Measurements from ENCODE around the gene CABLES1.
"Not testable (repeated sequence)": the region's sequence is repeated elsewhere in the genome, so short reads cannot be mapped to it uniquely, and the experiment has no call there.

Gene CABLES1

GRCh38 chr18:23249348-23249747, 114.1 kb downstream of the CABLES1 start:
- H3K27ac ChIP-seq: peak overlapping the region in 6 of 21 experiments; percentile 1 to 78 (median 44)
- H3K4me3 ChIP-seq: no peak overlapping the region

DNA sequence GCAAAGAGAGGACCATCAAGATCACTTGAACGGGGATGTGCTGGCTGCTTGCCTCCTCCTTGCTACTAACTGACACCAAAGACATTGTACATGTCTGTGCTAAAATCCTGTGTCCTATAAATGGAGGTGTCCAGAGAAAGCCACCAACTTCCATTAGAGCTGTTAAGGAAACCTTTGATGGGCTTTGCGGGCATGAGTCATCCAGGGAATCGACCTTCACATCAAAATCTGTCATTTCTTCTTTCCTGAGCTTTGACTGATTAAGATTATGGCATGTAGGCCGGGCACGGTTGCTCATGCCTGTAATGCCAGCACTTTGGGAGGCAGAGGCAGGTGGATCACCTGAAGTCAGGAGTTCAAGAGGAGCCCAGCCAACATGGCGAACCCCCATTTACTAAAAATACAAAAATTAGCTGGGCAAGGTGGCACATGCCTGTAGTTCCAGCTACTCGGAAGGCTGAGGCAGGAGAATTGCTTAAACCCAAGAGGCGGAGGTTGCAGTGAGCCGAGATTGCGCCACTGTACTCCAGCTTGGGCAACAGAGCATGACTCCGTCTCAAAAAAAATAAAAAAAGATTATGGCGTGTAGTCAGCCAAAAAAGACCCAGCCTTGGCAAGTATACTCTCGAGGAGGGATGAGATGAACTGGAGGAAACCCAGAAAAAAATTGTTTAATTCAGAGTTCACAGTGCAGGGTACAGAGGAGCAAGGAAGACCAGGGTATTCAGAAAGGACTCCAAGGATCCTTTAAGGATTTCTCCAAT, 115.8 kb downstream of the CABLES1 start:
- Histone ChIP-seq H3K4me3 (no peak overlapping the region), H3K27ac (peak overlapping the region in 11 of 21 experiments; percentile 7 to 78 (median 54))

- Histone ChIP-seq H3K4me3 (no peak overlapping the region), H3K27ac (no peak overlapping the region)
These were observed 118.3 kb downstream of the CABLES1 start for GRCh38 chr18:23253630-23254029.

DNA sequence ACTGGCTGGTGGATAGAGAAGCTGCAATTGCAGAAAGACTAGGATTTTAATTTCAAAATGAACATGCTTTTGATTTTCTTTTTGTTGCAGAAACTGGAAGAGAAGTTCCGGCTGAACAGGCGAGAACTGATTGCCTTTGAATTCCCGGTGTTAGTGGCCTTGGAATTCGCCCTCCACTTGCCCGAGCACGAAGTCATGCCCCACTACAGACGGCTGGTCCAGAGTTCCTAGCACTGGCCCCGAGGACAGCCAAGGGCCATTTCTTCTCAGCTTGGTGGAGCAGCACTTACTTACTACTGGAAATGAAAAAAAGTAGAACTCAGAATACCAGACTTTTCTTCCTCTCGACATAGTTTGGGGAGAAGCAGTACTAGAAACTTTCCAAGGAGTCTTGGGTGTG, 121.9 kb downstream of the CABLES1 start:
- Histone ChIP-seq H3K27ac (peak overlapping the region in 1 of 21 experiments; percentile 18), H3K4me3 (no peak overlapping the region)

DNA sequence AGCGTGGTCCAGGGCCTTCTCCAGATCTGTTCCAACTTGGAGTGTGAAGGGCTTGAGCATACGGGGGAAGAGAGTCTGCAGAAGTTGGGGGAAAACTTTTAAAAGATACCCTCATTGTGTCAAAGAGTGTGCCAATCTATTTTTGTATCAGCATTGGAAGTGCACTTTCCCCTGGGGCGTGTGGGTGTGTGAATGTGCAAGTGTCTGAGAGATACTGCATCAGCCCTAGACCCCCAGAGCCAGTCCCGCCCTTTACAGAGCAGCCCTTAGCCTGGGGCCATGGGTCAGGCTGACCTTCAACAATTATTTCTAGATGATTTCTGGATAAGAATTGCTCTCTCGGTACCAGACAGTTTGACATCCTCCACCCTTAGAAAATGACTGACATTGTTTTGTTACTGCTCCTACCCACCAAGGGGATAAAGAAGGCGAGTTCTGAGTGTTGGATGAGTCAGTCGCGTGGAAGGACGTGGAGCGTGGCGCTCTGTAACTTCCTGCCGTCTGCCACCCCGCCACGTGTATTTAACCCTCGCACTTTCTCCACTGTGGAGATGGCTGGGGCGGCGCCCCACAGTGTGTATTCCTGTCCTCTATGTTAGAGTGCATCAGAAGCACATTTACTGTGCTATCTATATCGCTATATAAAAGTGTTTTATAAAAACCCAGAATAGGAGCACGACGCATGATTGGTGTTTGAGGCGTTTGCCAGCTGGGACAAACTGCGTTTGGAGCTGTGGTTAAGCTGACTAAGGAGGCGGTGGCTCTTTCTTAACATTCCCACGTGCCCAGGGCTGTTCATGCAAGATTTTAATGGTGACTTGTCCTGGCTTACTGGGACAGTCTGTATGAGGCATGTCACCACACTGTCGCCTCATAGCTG, 122.6 kb downstream of the CABLES1 start:
- Histone ChIP-seq H3K4me3 (no peak overlapping the region), H3K27ac (peak overlapping the region in 4 of 21 experiments; percentile 10 to 46 (median 18))

GRCh38 chr18:23258566-23259469, 123.5 kb downstream of the CABLES1 start:
- Histone ChIP-seq H3K27ac (peak overlapping the region in 9 of 21 experiments; percentile 6 to 88 (median 75)), H3K4me3 (no peak overlapping the region)

DNA sequence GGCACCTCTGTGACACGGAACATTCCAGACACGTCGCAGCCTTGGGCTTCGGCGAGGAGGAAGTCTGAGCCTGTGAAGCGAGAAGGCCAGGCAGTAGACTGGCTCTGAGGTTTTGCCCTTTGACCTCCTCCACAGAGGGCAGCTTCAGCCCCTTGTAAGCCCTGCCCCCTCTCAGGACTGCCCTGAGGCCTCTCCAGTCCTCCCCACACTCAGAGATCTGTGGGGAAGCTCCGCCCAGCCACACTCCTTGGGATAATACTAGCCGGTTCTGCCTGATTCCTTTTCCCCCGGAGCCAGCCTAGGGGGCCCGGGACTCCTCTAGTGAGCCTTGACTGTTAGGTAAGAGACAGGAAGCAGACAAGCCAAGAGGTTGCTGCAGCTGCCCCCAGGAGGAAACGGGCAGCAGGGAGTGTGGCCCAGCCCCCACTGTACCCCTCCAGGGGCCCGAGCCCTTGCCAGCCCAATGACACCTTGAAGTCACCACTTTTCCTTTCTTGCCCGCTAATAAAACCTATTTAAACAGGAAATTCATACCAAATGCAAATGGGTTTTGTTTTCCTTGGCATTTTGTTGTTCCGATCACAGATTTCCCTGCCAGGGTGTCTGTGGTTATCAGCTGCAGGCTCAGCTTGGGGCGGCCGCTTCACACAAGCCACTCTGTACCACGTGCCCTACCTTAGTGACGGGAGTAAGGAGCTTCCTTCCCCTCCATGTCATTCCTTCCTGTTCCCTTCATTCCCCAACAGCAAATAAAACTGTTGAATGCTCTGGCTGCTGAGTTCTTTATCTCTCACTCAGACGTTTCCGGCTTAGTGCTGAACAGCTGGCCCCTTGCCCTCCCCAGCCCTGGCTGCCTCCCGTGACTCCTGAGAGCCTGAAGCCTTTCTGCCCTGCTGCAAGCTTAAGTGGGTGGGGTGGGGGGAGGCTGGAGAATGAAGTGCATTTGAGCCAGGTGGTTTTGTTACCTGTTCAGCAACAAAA, 124.7 kb downstream of the CABLES1 start:
- Histone ChIP-seq H3K4me3 (peak overlapping the region in 3 of 7 experiments; percentile 10 to 16 (median 11)), H3K27ac (peak overlapping the region in 20 of 21 experiments; percentile 20 to 88 (median 76))

- no peak overlapping the region for H3K4me3 ChIP-seq
- peak overlapping the region in 13 of 21 experiments; percentile 7 to 88 (median 77) for H3K27ac ChIP-seq
These were observed 125.8 kb downstream of the CABLES1 start for GRCh38 chr18:23260926-23261590.

DNA sequence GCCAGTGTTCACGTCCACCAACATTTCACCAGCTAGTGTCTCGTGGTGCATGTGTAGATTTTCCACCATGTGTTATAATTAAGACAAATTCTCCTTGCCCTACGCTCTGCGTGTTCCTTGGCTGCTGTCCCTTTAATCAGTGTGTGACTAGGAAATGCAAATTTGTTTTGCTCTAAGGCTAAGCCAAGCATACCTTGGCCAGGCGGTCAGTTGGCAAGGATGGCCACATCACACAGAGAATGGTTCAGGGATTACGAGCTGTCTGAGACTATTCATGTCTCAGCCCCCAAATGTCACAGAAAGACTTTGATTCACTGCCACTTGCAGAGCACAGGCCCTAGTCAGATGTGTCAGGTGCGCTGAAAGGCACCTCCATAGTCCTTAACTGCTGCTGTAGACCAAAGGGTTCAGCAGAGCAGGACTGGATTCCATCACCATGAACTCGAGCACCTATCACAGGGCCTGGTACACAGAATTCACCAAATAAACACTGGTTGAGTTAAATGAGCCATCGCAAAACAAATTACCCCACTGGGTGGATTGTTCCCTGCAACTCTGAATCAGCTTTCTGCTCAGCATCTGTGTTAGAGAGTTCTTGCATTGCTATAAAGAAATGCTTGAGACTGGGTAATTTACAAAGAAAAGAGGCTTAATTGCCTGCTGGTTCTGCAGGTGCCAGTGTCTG, 128.4 kb downstream of the CABLES1 start:
- H3K4me3 ChIP-seq: no peak overlapping the region
- no peak overlapping the region for H3K27ac ChIP-seq

DNA sequence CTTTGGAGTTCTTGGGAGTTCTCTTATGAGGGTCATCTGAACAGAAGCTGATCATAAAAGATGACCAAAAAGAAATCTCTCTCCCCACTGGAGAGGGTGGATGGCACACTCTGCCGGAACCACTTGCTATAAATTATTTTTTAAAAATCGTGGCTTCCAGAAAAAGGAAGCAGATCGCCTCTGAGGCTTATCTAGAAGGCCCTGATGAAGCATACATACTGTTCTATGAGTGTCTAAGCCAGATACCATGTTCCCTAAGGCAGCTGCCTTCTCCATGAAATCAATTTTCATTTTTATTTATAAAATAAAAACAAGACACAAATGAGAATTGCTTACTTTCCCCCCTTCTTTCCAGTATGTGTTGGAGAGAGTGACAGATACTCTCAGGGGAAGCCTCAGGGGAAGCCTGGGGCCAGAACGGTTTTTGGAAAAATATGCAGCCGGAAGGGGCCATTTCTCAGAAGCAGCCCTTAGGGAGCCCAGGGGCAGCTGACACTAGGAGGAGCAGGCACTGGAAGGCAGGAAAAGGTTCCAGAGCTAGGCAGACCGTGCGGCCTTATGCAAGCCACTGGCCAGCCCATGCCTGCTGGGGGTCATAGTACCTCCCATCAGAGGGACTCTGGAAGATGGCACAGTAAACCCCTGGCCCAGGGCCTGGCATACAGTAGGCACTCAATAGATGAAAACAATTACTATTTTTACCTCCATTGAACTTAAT, 130.6 kb downstream of the CABLES1 start:
- Histone ChIP-seq H3K27ac (no peak overlapping the region), H3K4me3 (no peak overlapping the region)

GRCh38 chr18:23266717-23267446, 131.6 kb downstream of the CABLES1 start:
- Histone ChIP-seq H3K4me3 (no peak overlapping the region), H3K27ac (no peak overlapping the region)

DNA sequence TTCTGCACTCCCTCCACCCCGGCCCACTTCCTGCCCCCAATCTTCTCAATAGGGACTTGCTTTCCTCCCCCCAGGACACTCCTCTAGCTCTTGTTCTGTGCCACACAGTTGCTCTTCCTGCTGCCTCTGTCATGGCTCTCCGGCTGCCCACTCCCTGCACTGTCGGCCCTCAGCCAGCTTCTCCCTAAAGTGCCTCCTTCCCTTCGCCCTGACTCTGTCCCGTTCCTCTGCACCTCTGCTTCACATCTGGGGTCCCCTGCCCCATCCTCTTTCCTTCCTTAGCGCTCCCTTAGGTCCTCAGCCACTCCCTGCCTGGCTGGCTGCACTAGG, 132.1 kb downstream of the CABLES1 start:
- Histone ChIP-seq H3K4me3 (no peak overlapping the region), H3K27ac (no peak overlapping the region)

GRCh38 chr18:23268641-23269040, 133.4 kb downstream of the CABLES1 start:
- no peak overlapping the region for H3K4me3 ChIP-seq
- H3K27ac ChIP-seq: no peak overlapping the region

DNA sequence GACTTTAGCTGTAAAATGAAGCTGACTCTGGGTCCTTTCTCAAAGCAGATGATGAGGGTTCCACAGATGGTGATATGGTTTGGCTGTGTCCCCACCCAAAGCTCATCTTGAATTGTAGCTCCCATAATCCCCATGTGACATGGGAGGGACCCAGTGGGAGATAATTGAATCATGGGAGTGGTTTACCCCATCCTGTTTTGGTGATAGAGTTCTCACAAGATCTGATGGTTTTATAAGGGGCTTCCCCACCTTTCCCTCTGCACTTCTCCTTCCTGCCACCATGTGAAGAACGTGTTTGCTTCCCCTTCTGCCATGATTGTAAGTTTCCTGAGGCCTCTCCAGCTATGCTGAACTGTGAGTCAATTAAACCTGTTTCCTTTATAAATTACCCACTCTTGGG, 133.8 kb downstream of the CABLES1 start:
- H3K4me3 ChIP-seq, H3K27ac ChIP-seq: not testable (repeated sequence)

DNA sequence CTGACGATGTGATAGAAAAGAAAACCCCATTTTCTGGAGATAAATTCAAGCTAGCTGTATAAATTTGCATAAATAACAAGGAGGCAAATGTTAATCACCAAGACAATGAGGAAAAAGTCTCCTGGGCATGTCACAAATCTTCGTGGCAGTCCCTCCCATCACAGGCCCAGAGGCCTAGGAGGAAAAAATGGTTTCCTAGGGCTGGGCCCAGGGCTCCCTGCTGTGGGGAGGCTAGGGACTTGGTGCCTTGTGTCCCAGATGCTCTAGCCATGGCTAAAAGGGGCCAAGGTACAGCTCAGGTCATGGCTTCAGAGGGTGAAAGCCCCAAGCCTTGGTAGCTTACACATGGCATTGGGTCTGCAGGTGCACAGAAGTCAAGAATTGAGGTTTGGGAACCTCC, 134.6 kb downstream of the CABLES1 start:
- H3K27ac ChIP-seq: no peak overlapping the region
- no peak overlapping the region for H3K4me3 ChIP-seq

DNA sequence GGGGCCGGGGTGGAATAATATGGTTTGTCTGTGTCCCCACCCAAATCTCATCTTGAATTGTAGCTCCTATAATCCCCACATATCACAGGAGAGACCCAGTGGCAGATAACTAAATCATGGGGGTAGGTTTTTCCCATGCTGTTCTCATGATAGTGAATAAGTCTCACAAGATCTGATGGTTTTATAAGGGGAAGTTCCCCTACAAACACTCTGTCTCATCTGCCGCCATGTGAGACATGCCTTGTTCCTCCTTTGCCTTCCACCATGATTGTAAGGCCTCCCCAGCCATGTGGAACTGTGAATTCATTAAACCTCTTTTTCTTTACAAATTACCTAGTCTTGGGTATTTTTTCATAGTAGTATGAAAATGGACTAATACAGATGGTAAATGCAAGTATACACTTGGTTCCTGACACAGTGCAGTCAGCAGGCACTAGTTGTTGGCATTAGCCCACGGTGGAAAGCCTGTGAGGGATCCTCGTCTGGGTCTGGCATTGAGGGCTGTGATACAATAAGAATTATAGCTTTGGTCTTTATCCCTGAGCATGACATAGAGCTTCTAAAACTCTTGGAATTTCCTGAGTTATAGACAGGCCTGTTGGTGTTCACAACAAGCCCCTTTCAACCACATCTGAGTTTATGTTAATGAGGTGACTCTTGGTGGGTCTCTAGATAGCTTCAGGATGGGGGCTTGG, 135.8 kb downstream of the CABLES1 start:
- H3K4me3 ChIP-seq: no peak overlapping the region

More for the DNA sequence above, 135.8 kb downstream of the CABLES1 start:
- no peak overlapping the region for H3K27ac ChIP-seq
